Heart left ventricle (tissue), 16 donors: ENCODE results near the gene PADI2. TPM values are rescaled to one million over a fixed set of nuclear protein-coding genes. Genes with fewer than 3 reads are reported as not detected.

Experiments used
- ATAC-seq, 4 donors: fragments of 200-7000 bp; cut with Tn5 transposase; one replicate each; pipeline ENCODE4 v1.9.1; 2020 to 2022; ENCODE audit warnings: moderate library complexity in 4 of 4, mild to moderate bottlenecking in 3 of 4, moderate number of reproducible peaks in 1 of 4
- DNase-seq, 5 donors: peaks; one replicate each; pipeline ENCODE4 v3.0.0-alpha.2; 2020
- H3K27ac ChIP-seq, 12 donors: fragments of 200-600 bp; sonication (generic) in 4 of 12; one replicate each; pipeline versions ENCODE4 v1.5.0 to v1.8.0; 2016 to 2022; ENCODE audit warnings: mild to moderate bottlenecking in 2 of 12
- H3K27me3 ChIP-seq, 9 donors: fragments of 200-600 bp; sonication (generic) in 2 of 9; one replicate each; pipeline versions ENCODE4 v1.5.1 to v1.8.0; 2016 to 2022; ENCODE audit warnings: mild to moderate bottlenecking in 3 of 9
- H3K36me3 ChIP-seq, 9 donors: fragments of 200-600 bp; sonication (generic) in 2 of 9; one replicate each; pipeline versions ENCODE4 v1.5.0 to v1.8.0; 2018 to 2022; ENCODE audit warnings: mild to moderate bottlenecking in 2 of 9
- H3K4me1 ChIP-seq, 12 donors: fragments of 200-600 bp; sonication (generic) in 4 of 12; one replicate each; pipeline versions ENCODE4 v1.5.0 to v1.8.0; 2016 to 2022; ENCODE audit warnings: mild to moderate bottlenecking in 3 of 12
- H3K4me3 ChIP-seq, 12 donors: fragments of 200-600 bp; sonication (generic) in 4 of 12; one replicate each; pipeline versions ENCODE4 v1.5.0 to v1.8.0; 2017 to 2022; ENCODE audit warnings: mild to moderate bottlenecking in 9 of 12, moderate library complexity in 4 of 12
- H3K9me3 ChIP-seq, 12 donors: fragments of 200-600 bp; sonication (generic) in 4 of 12; one replicate each; pipeline versions ENCODE4 v1.5.0 to v1.8.0; 2016 to 2022; ENCODE audit warnings: mild to moderate bottlenecking in 1 of 12
- POLR2A ChIP-seq, 2 donors: fragments of 450-650 bp; IDR thresholded peaks; one replicate each; pipeline ENCODE4 v1.6.1; 2017; ENCODE audit warnings: antibody characterized with exemption in 2 of 2, mild to moderate bottlenecking in 2 of 2, moderate library complexity in 2 of 2
- WGBS, 4 donors: extraction: QIAGEN DNeasy Blood & Tissue Kit in 2 of 4; methylation state at CpG; one replicate each; pipeline versions ENCODE4 v1.1.5 to v1.1.7; 2013 to 2018; 5-methylcytosine and 5-hydroxymethylcytosine counted together
- intact Hi-C, 10 donors: fragments of 100-400 bp; cut with DNase I; formaldehyde crosslinking; loops; one replicate each; pipeline versions ENCODE4 v1.11.1 to v1.14.2; 2022
- polyA plus RNA-seq, 2 donors: library from polyadenylated mRNA; stranded (reverse); fragments of 200-250 nt; gene quantifications; one replicate each; pipeline ENCODE4 v1.2.3, GENCODE V29; 2013
- total RNA-seq, 9 donors: library from RNA; depleted of rRNA in 2 of 9; stranded (reverse); fragments of >200 nt in 2 of 9; fragmentation: NEBNext Ultra II Directional in 3 of 9; extraction: Animal tissue kit (Norgen Biotek cat#: 25700) in 3 of 9; gene quantifications; one replicate each; pipeline versions ENCODE4 v1.1.0 to v1.2.4, GENCODE V29; 2016 to 2023
- TF ChIP-seq, protein P1 (sequence below), 12 donors: fragments of 200-600 bp; sonication (generic) in 4 of 12; IDR thresholded peaks; one replicate each; pipeline versions ENCODE4 v1.5.0 to v1.8.0; 2018 to 2022; ENCODE audit warnings: antibody characterized with exemption in 12 of 12, mild to moderate bottlenecking in 5 of 12
- donor health status: ischemic (EF 13 %, LVEDD 7.1; RV severe dilation, severe dysfunction).
- donor health status: healthy with polysubstance abuse.
- donor health status: DM: no; HTN: yes; CAD: no.
- donor health status: DM: no; HTN: no; CAD: no.
- donor health status: ischemic (EF 25% LVEDD 6.9; RV normal size, moderate dysfunction).
- donor health status: ischemic (EF 25% LVEDD 5.7; RV mildly dilated, moderate dysfunction).
- donor health status: healthy.
- donor health status: DM: yes; HTN: yes; CAD: no.
- donor health status: ischemic (EF 35%, LVEDD 5.7; RV mildly dilated, moderate dysfunction).
- donor health status: nonischemic (EF 11% LVEDD 7.7; RV severe dilation, severe dysfunction).
- donor health status: DM: yes; HTN: yes; CAD: no.
- donor health status: PGD.
- donor health status: ischemic (EF 29% LVEDD 5.4; RV normal size, mild dysfunction).
- donor health status: nonischemic (EF 23%, LVEDD 6.1; RV moderate dilation, normal function).

The PADI2 gene
- total and polyA plus RNA-seq, 11 donors = 0.08 to 2.0 (median 0.49) TPM

DNA sequence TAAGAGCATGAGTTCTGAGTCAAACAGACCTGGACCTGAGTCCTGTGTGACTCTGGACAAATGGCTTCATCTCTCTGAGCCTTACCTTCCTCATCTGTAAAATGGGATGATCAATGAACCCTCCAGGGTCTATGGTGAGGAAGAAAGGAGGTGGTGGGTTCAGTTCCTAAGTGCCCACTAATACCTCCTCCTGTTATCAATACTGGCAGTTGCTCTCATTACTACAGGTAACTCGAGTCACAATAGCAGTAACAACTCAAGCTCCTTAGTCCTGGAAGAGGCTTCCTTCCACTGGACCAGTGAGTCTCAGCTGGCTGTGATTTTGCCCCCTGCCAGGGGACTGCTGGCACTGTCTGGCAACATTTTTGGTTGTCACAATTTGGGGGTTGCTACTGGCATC, 2.6 kb downstream of the PADI2 start:
- no peak for DNase-seq
- no peak for ATAC-seq
- no peak overlapping the region for H3K4me3 ChIP-seq
- H3K27me3 ChIP-seq = peaks cover 3 to 50% (median 39%) of the 10 kb centered on the region in 9 donors
- TF ChIP-seq, protein P1, sequence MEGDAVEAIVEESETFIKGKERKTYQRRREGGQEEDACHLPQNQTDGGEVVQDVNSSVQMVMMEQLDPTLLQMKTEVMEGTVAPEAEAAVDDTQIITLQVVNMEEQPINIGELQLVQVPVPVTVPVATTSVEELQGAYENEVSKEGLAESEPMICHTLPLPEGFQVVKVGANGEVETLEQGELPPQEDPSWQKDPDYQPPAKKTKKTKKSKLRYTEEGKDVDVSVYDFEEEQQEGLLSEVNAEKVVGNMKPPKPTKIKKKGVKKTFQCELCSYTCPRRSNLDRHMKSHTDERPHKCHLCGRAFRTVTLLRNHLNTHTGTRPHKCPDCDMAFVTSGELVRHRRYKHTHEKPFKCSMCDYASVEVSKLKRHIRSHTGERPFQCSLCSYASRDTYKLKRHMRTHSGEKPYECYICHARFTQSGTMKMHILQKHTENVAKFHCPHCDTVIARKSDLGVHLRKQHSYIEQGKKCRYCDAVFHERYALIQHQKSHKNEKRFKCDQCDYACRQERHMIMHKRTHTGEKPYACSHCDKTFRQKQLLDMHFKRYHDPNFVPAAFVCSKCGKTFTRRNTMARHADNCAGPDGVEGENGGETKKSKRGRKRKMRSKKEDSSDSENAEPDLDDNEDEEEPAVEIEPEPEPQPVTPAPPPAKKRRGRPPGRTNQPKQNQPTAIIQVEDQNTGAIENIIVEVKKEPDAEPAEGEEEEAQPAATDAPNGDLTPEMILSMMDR (IDR thresholded peaks at IDR 0.05) = no peak
- TF ChIP-seq POLR2A (IDR thresholded peaks at IDR 0.05) = no peak
- intact Hi-C loops = no loop called here
- peaks cover 0 to 22% (median 9%) of the 10 kb centered on the region in 12 donors for H3K4me1 ChIP-seq
- WGBS, 4 donors = 38 to 79% (median 51%) methylated on average over 1 of the region's 1 CpG
- H3K36me3 ChIP-seq = no peaks in the 10 kb centered on the region
- H3K27ac ChIP-seq = no peak overlapping the region
- H3K9me3 ChIP-seq = no peaks in the 10 kb centered on the region

GRCh38 chr1:17113963-17114362, 5.3 kb downstream of the PADI2 start:
- intact Hi-C loops = no loop called here
- no peak for TF ChIP-seq POLR2A (IDR thresholded peaks at IDR 0.05)
- TF ChIP-seq, protein P1 (IDR thresholded peaks at IDR 0.05) = no peak
- Histone ChIP-seq H3K27me3 (peaks cover 3 to 38% (median 27%) of the 10 kb centered on the region in 9 donors), H3K4me1 (peaks cover 0 to 13% (median 5%) of the 10 kb centered on the region in 12 donors), H3K27ac (no peak overlapping the region), H3K9me3 (no peaks in the 10 kb centered on the region), H3K4me3 (no peak overlapping the region), H3K36me3 (no peaks in the 10 kb centered on the region)
- ATAC-seq (peak in 3 of 4 donors; percentile 55 to 74 (median 72)), DNase-seq (peak in 1 of 5 donors; percentile 64)
- WGBS, 4 donors = 10 to 34% (median 25%) methylated on average over 4 to 7 of the region's 7 CpGs

DNA sequence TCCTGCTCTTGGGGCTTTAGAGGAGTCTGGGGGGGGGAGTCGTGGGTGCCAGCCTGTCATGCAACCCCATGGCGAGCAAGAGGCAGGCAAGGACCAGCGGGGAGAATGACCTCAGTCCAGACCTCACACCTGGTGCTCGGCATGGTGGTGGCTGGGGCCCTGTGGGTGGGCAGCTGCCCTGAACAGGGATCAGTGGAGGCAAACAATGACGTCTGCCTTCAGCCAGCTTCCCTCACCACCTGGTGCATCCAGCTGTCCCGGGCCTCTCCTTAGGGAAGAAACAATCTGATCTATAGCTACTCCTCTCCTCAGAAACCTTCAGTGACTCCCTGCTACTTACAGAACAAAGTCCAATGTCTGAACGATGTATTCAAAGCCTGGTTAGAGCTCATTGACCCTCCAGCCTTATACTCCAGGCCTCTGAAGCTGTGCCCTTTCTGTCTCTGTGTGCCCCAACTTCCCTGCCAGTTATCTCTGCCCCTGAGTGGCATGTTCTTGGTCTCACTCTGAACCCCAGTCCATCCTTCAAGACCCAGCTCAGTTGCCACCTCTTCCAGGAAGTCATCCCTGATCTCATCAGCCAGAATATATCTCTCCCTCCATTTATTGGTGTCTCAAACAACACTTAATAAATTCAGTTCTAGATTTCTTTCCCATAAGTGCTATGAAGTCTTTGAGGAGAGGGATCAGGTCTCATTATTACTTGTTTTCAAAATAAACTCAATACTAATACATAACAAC, 6.6 kb downstream of the PADI2 start:
- no peak for DNase-seq
- Histone ChIP-seq H3K4me1 (peaks cover 0 to 7% (median 0%) of the 10 kb centered on the region in 12 donors), H3K9me3 (no peaks in the 10 kb centered on the region), H3K4me3 (no peak overlapping the region), H3K36me3 (no peaks in the 10 kb centered on the region), H3K27me3 (peaks cover 0 to 25% (median 14%) of the 10 kb centered on the region in 9 donors), H3K27ac (no peak overlapping the region)
- no peak for ATAC-seq
- TF ChIP-seq, protein P1 (IDR thresholded peaks at IDR 0.05) = no peak
- no peak for TF ChIP-seq POLR2A (IDR thresholded peaks at IDR 0.05)
- intact Hi-C loops = no loop called here
- 60 to 71% (median 66%) methylated on average over 5 to 7 of the region's 7 CpGs for WGBS, 4 donors

DNA sequence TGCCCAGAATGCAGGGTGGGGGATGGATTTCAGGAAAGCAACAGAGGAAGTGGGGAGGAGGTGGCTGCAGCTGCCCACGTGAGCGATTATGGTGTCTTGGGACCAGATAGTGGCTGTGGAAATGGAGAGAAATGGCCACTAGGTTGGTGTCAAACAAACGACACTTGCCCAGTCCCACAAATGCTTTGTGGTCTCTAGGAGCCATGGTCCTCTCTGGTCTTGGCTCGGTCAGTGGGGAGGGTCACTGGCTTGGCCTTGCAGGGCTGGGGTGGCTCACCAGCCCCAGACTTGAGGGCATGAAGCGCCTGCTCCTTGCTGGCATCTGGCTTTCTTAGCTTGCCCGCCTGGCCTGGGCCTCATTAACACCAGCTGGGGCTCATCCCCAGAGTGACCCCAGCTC, 7.2 kb downstream of the PADI2 start:
- WGBS, 4 donors = 46 to 77% (median 65%) methylated on average over 4 to 6 of the region's 6 CpGs
- DNase-seq (no peak), ATAC-seq (no peak)
- H3K36me3 ChIP-seq = no peaks in the 10 kb centered on the region
- no peak overlapping the region for H3K4me3 ChIP-seq
- peaks cover 0 to 23% (median 8%) of the 10 kb centered on the region in 9 donors for H3K27me3 ChIP-seq
- H3K4me1 ChIP-seq = peaks cover 0 to 7% (median 0%) of the 10 kb centered on the region in 12 donors
- intact Hi-C loops = no loop called here
- no peak overlapping the region for H3K27ac ChIP-seq
- no peaks in the 10 kb centered on the region for H3K9me3 ChIP-seq
- no peak for TF ChIP-seq POLR2A (IDR thresholded peaks at IDR 0.05)
- TF ChIP-seq, protein P1 (IDR thresholded peaks at IDR 0.05) = no peak
